Stomach (tissue), 19 donors: ENCODE measurements around the gene PDE6H. TPM values are rescaled to one million over a fixed set of nuclear protein-coding genes. Genes with fewer than 3 reads are reported as not detected.

ENCODE experiments used
- DNase-seq, 2 donors: peaks; one replicate each; pipeline versions ENCODE4 v3.0.0 to v3.0.0-alpha.2; 2013 to 2019
- H3K27ac ChIP-seq, 5 donors: fragments of 200-600 bp in 4 of 5; sonication (generic) in 4 of 5; one replicate each; pipeline ENCODE4 v1.5.1; 2013 to 2019; ENCODE audit warnings: mild to moderate bottlenecking in 1 of 5, moderate library complexity in 1 of 5
- H3K27me3 ChIP-seq, 3 donors: fragments of 200-600 bp; sonication (generic); one replicate each; pipeline ENCODE4 v1.5.1; 2017 to 2019; ENCODE audit warnings: mixed run types in 1 of 3
- H3K36me3 ChIP-seq, 4 donors: fragments of 200-600 bp; sonication (generic); 1 replicate in 3 of 4; 2 replicates in 1 of 4; pipeline ENCODE4 v1.5.1; 2016 to 2019
- H3K4me1 ChIP-seq, 4 donors: fragments of 200-600 bp; sonication (generic); one replicate each; pipeline ENCODE4 v1.5.1; 2016 to 2019
- H3K4me3 ChIP-seq, 4 donors: fragments of 200-600 bp; sonication (generic) in 3 of 4; one replicate each; pipeline ENCODE4 v1.5.1; 2016 to 2019; ENCODE audit warnings: mild to moderate bottlenecking in 1 of 4
- H3K9me3 ChIP-seq, 4 donors: fragments of 200-600 bp; sonication (generic); one replicate each; pipeline ENCODE4 v1.5.1; 2016 to 2019
- EP300 ChIP-seq: sonication (generic); formaldehyde crosslinking; IDR thresholded peaks from one replicate; pipeline ENCODE4 v1.6.1; 2017; ENCODE audit warnings: antibody characterized with exemption
- POLR2A ChIP-seq, 4 donors: fragments of 450-650 bp; IDR thresholded peaks; one replicate each; pipeline ENCODE4 v1.6.1; 2016; ENCODE audit warnings: antibody characterized with exemption in 4 of 4, control low read depth in 2 of 4, mild to moderate bottlenecking in 1 of 4, moderate library complexity in 1 of 4
- POLR2AphosphoS5 ChIP-seq, 3 donors: sonication (generic); formaldehyde crosslinking; IDR thresholded peaks; one replicate each; pipeline ENCODE4 v1.6.1; 2016; ENCODE audit warnings: antibody characterized with exemption in 3 of 3
- whole genome bisulfite sequencing, 5 donors: extraction: QIAGEN DNeasy Blood & Tissue Kit in 3 of 5; methylation state at CpG; one replicate each; pipeline versions ENCODE4 v1.1.5 to v1.1.7; 2013 to 2018; 5-methylcytosine and 5-hydroxymethylcytosine counted together
- intact Hi-C: fragments of 100-400 bp; cut with DNase I; formaldehyde crosslinking; loops from one replicate; pipeline ENCODE4 v1.15.1; 2023; ENCODE audit warnings: low total_unique reads
- long read RNA-seq, 10 donors: transcript quantifications; one replicate each; lab custom pipeline, GENCODE V29; 2026
- polyA plus RNA-seq, 3 donors: library from polyadenylated mRNA; stranded (reverse); fragments of 200-250 nt; gene quantifications; one replicate each; pipeline ENCODE4 v1.2.3, GENCODE V29; 2013
- total RNA-seq, 5 donors: library from RNA; depleted of rRNA; stranded (reverse); fragments of >200 nt; gene quantifications; one replicate each; pipeline versions ENCODE4 v1.1.0 to v1.2.3, GENCODE V29; 2014 to 2016
- TF ChIP-seq, protein P1 (sequence below), 7 experiments: fragments of 450-650 bp in 4 of 7; fragments of 200-600 bp in 3 of 7; sonication (generic) in 3 of 7; IDR thresholded peaks; one replicate each; pipeline ENCODE4 v1.5.1; 2016 to 2019; ENCODE audit warnings: antibody characterized with exemption in 7 of 7, control low read depth in 2 of 7, mild to moderate bottlenecking in 1 of 7
- donor health status: healthy with polysubstance abuse.
- donor health status: Bipolar disorder and iron deficiency.
- donor health status: healthy.

PDE6H gene
- total RNA-seq: not detected
- polyA plus RNA-seq: not detected
- long read RNA-seq, donor 1: 0 reads
- long read RNA-seq, donor 2: 0 reads
- long read RNA-seq, donor 3: 0 reads
- long read RNA-seq, donor 4: 0 reads
- long read RNA-seq, donor 5: 0 reads
- long read RNA-seq, donor 6: 0 reads
- long read RNA-seq, donor 7: 0 reads
- long read RNA-seq, donor 8: 0 reads
- long read RNA-seq, donor 9: 0 reads
- long read RNA-seq, donor 10: 0 reads

DNA sequence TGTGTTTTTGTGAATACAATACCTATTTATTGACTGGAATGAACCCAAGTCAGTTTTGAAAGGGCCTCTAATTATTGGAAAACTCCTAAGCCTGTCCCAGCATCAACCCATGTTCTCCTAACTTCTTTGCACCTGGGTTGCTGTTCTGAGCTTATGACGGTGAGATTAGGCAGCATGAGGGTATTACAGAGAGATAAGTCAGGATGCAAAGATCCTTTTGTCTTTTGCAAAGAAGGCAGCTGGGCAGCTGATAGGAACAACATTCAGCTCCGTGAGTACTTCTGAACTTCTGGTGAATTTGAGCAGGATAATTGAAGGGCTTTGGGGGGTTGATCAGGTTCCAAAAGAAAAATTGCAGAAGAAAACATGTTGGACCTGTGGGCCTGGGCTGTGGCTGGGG, at the start of gene PDE6H:
Gene PDE6H (plus strand): TSS at position 227 of the 400 bp plus-strand sequence. CDS start 4,971 bp downstream, outside the sequence.
- H3K36me3 ChIP-seq: no peaks in the 10 kb centered on the region
- no peak for DNase-seq
- H3K4me3 ChIP-seq: no peak within 1 kb of the TSS
- 76 to 87% (median 80%) methylated on average over 2 of the region's 2 CpGs for WGBS, 5 donors
- TF ChIP-seq, protein P1, sequence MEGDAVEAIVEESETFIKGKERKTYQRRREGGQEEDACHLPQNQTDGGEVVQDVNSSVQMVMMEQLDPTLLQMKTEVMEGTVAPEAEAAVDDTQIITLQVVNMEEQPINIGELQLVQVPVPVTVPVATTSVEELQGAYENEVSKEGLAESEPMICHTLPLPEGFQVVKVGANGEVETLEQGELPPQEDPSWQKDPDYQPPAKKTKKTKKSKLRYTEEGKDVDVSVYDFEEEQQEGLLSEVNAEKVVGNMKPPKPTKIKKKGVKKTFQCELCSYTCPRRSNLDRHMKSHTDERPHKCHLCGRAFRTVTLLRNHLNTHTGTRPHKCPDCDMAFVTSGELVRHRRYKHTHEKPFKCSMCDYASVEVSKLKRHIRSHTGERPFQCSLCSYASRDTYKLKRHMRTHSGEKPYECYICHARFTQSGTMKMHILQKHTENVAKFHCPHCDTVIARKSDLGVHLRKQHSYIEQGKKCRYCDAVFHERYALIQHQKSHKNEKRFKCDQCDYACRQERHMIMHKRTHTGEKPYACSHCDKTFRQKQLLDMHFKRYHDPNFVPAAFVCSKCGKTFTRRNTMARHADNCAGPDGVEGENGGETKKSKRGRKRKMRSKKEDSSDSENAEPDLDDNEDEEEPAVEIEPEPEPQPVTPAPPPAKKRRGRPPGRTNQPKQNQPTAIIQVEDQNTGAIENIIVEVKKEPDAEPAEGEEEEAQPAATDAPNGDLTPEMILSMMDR (IDR thresholded peaks at IDR 0.05): no peak
- TF ChIP-seq EP300 (no peak), POLR2AphosphoS5 (IDR thresholded peaks at IDR 0.05) (no peak), POLR2A (IDR thresholded peaks at IDR 0.05) (no peak)
- no peaks in the 10 kb centered on the region for H3K27me3 ChIP-seq
- intact Hi-C loops: no loop called here
- no peak within 1 kb of the TSS for H3K27ac ChIP-seq
- no peaks in the 10 kb centered on the region for H3K9me3 ChIP-seq
- no peaks in the 10 kb centered on the region for H3K4me1 ChIP-seq

DNA sequence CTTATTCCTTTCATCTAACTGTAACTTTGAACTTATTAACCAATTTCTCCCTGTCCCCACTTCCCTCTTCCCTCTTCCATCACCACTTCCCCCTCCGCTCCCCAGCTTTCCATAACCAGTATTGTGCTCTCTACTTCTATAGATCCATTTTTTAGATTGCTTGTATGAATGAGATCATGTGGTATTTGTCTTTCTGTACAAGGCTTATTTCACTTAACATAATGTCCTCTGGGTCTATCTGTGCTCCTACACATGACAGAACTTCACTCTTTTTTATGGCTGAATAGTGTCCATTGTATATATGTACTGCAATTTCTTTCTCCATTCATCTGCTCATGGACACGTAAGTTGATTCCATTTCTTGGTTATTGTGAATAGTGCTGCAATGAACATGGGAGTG, 48.9 kb upstream of the PDE6H start:
- no peak overlapping the region for H3K4me3 ChIP-seq
- 91 to 100% (median 94%) methylated on average over 2 of the region's 2 CpGs for WGBS, 5 donors
- no peak overlapping the region for H3K27ac ChIP-seq
- DNase-seq: no peak
- intact Hi-C loops: no loop called here
- H3K4me1 ChIP-seq: peaks cover 0 to 9% (median 5%) of the 10 kb centered on the region in 4 donors
- TF ChIP-seq POLR2A (IDR thresholded peaks at IDR 0.05) (no peak), EP300 (no peak), POLR2AphosphoS5 (IDR thresholded peaks at IDR 0.05) (no peak)
- TF ChIP-seq, protein P1 (IDR thresholded peaks at IDR 0.05): no peak
- no peaks in the 10 kb centered on the region for H3K27me3 ChIP-seq
- H3K36me3 ChIP-seq: no peaks in the 10 kb centered on the region
- no peaks in the 10 kb centered on the region for H3K9me3 ChIP-seq

DNA sequence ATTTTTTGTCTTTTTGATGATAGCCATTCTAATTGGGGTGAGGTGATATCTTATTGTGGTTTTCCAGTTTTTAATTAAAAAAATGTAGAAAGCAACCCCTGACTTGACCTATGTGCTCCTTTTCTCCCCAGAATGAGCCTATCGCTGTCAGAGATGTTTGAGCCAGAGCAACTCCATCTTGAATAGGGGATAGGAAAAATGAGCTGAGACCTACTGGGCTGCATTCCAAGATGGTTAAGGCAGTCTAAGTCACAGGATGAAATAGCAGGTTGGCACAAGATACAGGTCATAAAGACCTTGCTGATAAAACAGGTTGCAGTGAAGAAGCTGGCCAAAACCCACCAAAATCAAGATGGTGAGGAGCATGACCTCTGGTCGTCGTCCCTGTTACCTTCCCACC, 48.3 kb upstream of the PDE6H start:
- TF ChIP-seq, protein P1 (IDR thresholded peaks at IDR 0.05): no peak
- TF ChIP-seq EP300 (no peak), POLR2AphosphoS5 (IDR thresholded peaks at IDR 0.05) (no peak), POLR2A (IDR thresholded peaks at IDR 0.05) (no peak)

DNA sequence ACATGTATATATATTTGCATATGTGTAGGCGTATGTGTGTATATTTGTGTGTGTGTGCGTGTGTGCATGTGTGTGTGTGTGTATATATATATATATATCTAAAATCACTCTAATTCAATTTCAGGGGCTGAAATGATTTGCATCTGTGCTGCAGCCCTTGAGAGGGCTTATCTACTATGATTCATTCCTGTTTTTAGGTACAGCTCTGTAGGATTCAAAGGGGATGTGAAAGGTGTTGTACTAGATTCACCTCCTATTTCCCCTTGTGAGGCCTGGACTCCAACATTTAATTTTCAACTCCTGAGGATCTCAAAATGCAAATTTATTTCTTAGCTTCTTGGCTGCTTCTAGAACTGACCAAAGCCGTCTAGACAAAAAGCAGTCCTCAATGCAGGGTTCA, 45.6 kb upstream of the PDE6H start:
- DNase-seq: no peak
- WGBS, 5 donors: 91 to 94% (median 93%) methylated on average over 3 of the region's 3 CpGs
- TF ChIP-seq EP300 (no peak), POLR2AphosphoS5 (IDR thresholded peaks at IDR 0.05) (no peak), POLR2A (IDR thresholded peaks at IDR 0.05) (no peak)
- TF ChIP-seq, protein P1 (IDR thresholded peaks at IDR 0.05): no peak
- H3K36me3 ChIP-seq: no peaks in the 10 kb centered on the region
- H3K4me1 ChIP-seq: peaks cover 0 to 37% (median 25%) of the 10 kb centered on the region in 4 donors
- no peak overlapping the region for H3K27ac ChIP-seq
- H3K27me3 ChIP-seq: no peaks in the 10 kb centered on the region
- intact Hi-C loops: no loop called here
- H3K9me3 ChIP-seq: no peaks in the 10 kb centered on the region
- H3K4me3 ChIP-seq: no peak overlapping the region

More for the DNA sequence above, 48.3 kb upstream of the PDE6H start:
- no peaks in the 10 kb centered on the region for H3K27me3 ChIP-seq
- no peak for DNase-seq
- H3K4me3 ChIP-seq: no peak overlapping the region
- H3K9me3 ChIP-seq: no peaks in the 10 kb centered on the region
- intact Hi-C loops: no loop called here
- H3K27ac ChIP-seq: no peak overlapping the region
- peaks cover 0 to 15% (median 11%) of the 10 kb centered on the region in 4 donors for H3K4me1 ChIP-seq
- H3K36me3 ChIP-seq: no peaks in the 10 kb centered on the region
- WGBS, 5 donors: 88 to 97% (median 89%) methylated on average over 3 of the region's 3 CpGs
